ENCODE measurements around the gene VAMP3.

DNA sequence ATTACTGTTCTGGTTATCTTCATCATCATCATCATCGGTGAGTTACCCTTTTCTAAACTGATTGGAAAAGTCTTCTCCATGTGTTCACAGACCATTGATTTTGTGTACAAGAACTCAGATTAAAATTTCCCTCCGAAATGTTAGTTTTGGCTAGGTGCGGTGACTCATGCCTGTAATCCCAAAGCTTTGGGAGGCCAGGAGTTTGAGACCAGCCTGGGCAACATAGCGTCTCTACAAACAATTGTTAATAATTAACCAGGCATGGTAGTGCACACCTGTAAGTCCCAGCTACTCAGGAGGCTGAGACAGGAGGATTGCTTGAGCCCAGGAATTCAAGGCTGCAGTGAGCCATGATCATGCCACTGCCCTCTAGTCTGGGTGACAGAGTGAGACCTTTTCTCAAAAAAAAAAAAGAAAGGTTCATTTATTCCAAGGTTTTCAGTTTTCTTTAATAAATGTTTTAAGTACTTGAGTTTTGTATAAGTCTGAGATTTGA is 7.1 kb downstream of the VAMP3 start:
- TF ChIP-seq, protein P1, sequence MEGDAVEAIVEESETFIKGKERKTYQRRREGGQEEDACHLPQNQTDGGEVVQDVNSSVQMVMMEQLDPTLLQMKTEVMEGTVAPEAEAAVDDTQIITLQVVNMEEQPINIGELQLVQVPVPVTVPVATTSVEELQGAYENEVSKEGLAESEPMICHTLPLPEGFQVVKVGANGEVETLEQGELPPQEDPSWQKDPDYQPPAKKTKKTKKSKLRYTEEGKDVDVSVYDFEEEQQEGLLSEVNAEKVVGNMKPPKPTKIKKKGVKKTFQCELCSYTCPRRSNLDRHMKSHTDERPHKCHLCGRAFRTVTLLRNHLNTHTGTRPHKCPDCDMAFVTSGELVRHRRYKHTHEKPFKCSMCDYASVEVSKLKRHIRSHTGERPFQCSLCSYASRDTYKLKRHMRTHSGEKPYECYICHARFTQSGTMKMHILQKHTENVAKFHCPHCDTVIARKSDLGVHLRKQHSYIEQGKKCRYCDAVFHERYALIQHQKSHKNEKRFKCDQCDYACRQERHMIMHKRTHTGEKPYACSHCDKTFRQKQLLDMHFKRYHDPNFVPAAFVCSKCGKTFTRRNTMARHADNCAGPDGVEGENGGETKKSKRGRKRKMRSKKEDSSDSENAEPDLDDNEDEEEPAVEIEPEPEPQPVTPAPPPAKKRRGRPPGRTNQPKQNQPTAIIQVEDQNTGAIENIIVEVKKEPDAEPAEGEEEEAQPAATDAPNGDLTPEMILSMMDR (optimal IDR thresholded peaks at IDR 0.05 in 1 of 3, IDR thresholded peaks at IDR 0.05 in 1 of 3, conservative IDR thresholded peaks at IDR 0.05 in 1 of 3; ENCODE audit: extremely low read depth in 1 of 3, insufficient read depth in 2 of 3, low read length in 3 of 3) = no peak
- no peak for TF ChIP-seq EZH2 (IDR thresholded peaks at IDR 0.05; ENCODE audit: low read length)
